HUES6 (cell line): ENCODE results near the gene SH3GL3.

Experiments
- H3K27ac ChIP-seq: 2 replicates; pipeline ENCODE4 v1.7.0; 2013; ENCODE audit warnings: low read depth, mild to moderate bottlenecking, low read length, inconsistent platforms
- H3K27me3 ChIP-seq: 2 replicates; pipeline ENCODE4 v1.6.1; 2013; ENCODE audit warnings: low read length; ENCODE audit not compliant: control insufficient read depth, insufficient read depth
- H3K36me3 ChIP-seq: 2 replicates; pipeline ENCODE4 v1.6.1; 2013; ENCODE audit warnings: low read length; ENCODE audit not compliant: control insufficient read depth, insufficient read depth
- H3K4me1 ChIP-seq: 2 replicates; pipeline ENCODE4 v1.6.1; 2013; ENCODE audit warnings: low read length; ENCODE audit not compliant: control insufficient read depth, insufficient read depth
- H3K4me3 ChIP-seq: 2 replicates; pipeline ENCODE4 v1.5.1; 2013; ENCODE audit warnings: low read depth, low read length
- H3K9ac ChIP-seq: one replicate; pipeline ENCODE4 v1.6.1; 2013; ENCODE audit warnings: mild to moderate bottlenecking, low read length
- H3K9me3 ChIP-seq: 2 replicates; pipeline ENCODE4 v1.6.1; 2013; ENCODE audit warnings: low read depth, low read length; ENCODE audit not compliant: control insufficient read depth, insufficient read depth

SH3GL3 gene

GRCh38 chr15:83503595-83504364, 56.6 kb downstream of the SH3GL3 start:
- Histone ChIP-seq H3K9me3 (no peaks in the 10 kb centered on the region), H3K4me1 (peaks cover 9% of the 10 kb centered on the region), H3K27ac (no peak overlapping the region), H3K27me3 (no peaks in the 10 kb centered on the region), H3K9ac (no peak overlapping the region), H3K36me3 (no peaks in the 10 kb centered on the region), H3K4me3 (no peak overlapping the region)

GRCh38 chr15:83504365-83504764, 57.2 kb downstream of the SH3GL3 start:
- 0 out of 2 replicates have a peak, but pooled peaks cover 6% of the 10 kb centered on the region for H3K4me1 ChIP-seq
- no peak overlapping the region for H3K9ac ChIP-seq
- no peaks in the 10 kb centered on the region for H3K27me3 ChIP-seq
- H3K27ac ChIP-seq, result no peak overlapping the region
- no peaks in the 10 kb centered on the region for H3K9me3 ChIP-seq
- H3K4me3 ChIP-seq, result no peak overlapping the region
- no peaks in the 10 kb centered on the region for H3K36me3 ChIP-seq

GRCh38 chr15:83510001-83510400, 62.9 kb downstream of the SH3GL3 start:
- H3K27ac ChIP-seq, result no peak overlapping the region
- H3K4me3 ChIP-seq, result no peak overlapping the region
- no peaks in the 10 kb centered on the region for H3K9me3 ChIP-seq
- no peaks in the 10 kb centered on the region for H3K27me3 ChIP-seq
- peaks cover 3% of the 10 kb centered on the region; the same call in 1 of the 2 replicates for H3K4me1 ChIP-seq
- H3K36me3 ChIP-seq, result no peaks in the 10 kb centered on the region
- no peak overlapping the region for H3K9ac ChIP-seq

- no peak overlapping the region for H3K9ac ChIP-seq
- no peaks in the 10 kb centered on the region for H3K27me3 ChIP-seq
- no peaks in the 10 kb centered on the region for H3K9me3 ChIP-seq
- H3K4me1 ChIP-seq, result peaks cover 3% of the 10 kb centered on the region; the same call in 1 of the 2 replicates
- H3K36me3 ChIP-seq, result no peaks in the 10 kb centered on the region
- no peak overlapping the region for H3K4me3 ChIP-seq
- H3K27ac ChIP-seq, result no peak overlapping the region
These were observed 65.3 kb downstream of the SH3GL3 start for GRCh38 chr15:83512459-83512858.

- no peak overlapping the region for H3K27ac ChIP-seq
- no peaks in the 10 kb centered on the region for H3K36me3 ChIP-seq
- H3K4me1 ChIP-seq, result peaks cover 3% of the 10 kb centered on the region; the same call in 1 of the 2 replicates
- no peak overlapping the region for H3K9ac ChIP-seq
- H3K4me3 ChIP-seq, result no peak overlapping the region
- H3K27me3 ChIP-seq, result no peaks in the 10 kb centered on the region
- H3K9me3 ChIP-seq, result no peaks in the 10 kb centered on the region
These were observed 67.4 kb downstream of the SH3GL3 start for GRCh38 chr15:83514584-83514983.

GRCh38 chr15:83515164-83515563, 68.0 kb downstream of the SH3GL3 start:
- H3K9me3 ChIP-seq, result no peaks in the 10 kb centered on the region
- H3K27ac ChIP-seq, result no peak overlapping the region
- no peaks in the 10 kb centered on the region for H3K36me3 ChIP-seq

GRCh38 chr15:83516935-83517334, 69.8 kb downstream of the SH3GL3 start:
- H3K9ac ChIP-seq, result no peak overlapping the region
- no peak overlapping the region for H3K27ac ChIP-seq
- H3K27me3 ChIP-seq, result no peaks in the 10 kb centered on the region
- H3K4me3 ChIP-seq, result no peak overlapping the region
- H3K4me1 ChIP-seq, result peaks cover 3% of the 10 kb centered on the region; the same call in 1 of the 2 replicates
- no peaks in the 10 kb centered on the region for H3K9me3 ChIP-seq
- no peaks in the 10 kb centered on the region for H3K36me3 ChIP-seq

More at GRCh38 chr15:83515164-83515563, 68.0 kb downstream of the SH3GL3 start:
- Histone ChIP-seq H3K9ac (no peak overlapping the region), H3K4me1 (peaks cover 3% of the 10 kb centered on the region; the same call in 1 of the 2 replicates), H3K27me3 (no peaks in the 10 kb centered on the region), H3K4me3 (no peak overlapping the region)

- H3K4me1 ChIP-seq, result no peaks in the 10 kb centered on the region
- H3K9me3 ChIP-seq, result 0 out of 2 replicates have a peak, but pooled peaks cover 5% of the 10 kb centered on the region
- H3K27ac ChIP-seq, result no peak overlapping the region
- no peak overlapping the region for H3K4me3 ChIP-seq
- no peak overlapping the region for H3K9ac ChIP-seq
- no peaks in the 10 kb centered on the region for H3K27me3 ChIP-seq
- H3K36me3 ChIP-seq, result no peaks in the 10 kb centered on the region
These were observed 79.2 kb downstream of the SH3GL3 start for GRCh38 chr15:83526319-83526718.

- no peak overlapping the region for H3K27ac ChIP-seq
- H3K27me3 ChIP-seq, result no peaks in the 10 kb centered on the region
- no peak overlapping the region for H3K9ac ChIP-seq
- H3K4me1 ChIP-seq, result peaks cover 11% of the 10 kb centered on the region; the same call in 1 of the 2 replicates
- H3K9me3 ChIP-seq, result 0 out of 2 replicates have a peak, but pooled peaks cover 3% of the 10 kb centered on the region
- no peaks in the 10 kb centered on the region for H3K36me3 ChIP-seq
- H3K4me3 ChIP-seq, result no peak overlapping the region
These were observed 86.3 kb downstream of the SH3GL3 start for GRCh38 chr15:83533410-83533962.

- Histone ChIP-seq H3K9ac (no peak overlapping the region), H3K9me3 (no peaks in the 10 kb centered on the region), H3K4me1 (peaks cover 11% of the 10 kb centered on the region; the same call in 1 of the 2 replicates)
These were observed 90.5 kb downstream of the SH3GL3 start for GRCh38 chr15:83537606-83538005.

GRCh38 chr15:83538682-83539081, 91.5 kb downstream of the SH3GL3 start:
- no peak overlapping the region for H3K4me3 ChIP-seq
- peaks cover 6% of the 10 kb centered on the region for H3K9me3 ChIP-seq
- H3K9ac ChIP-seq, result no peak overlapping the region
- H3K27ac ChIP-seq, result no peak overlapping the region
- peaks cover 6% of the 10 kb centered on the region; the same call in 1 of the 2 replicates for H3K4me1 ChIP-seq
- H3K27me3 ChIP-seq, result no peaks in the 10 kb centered on the region
- H3K36me3 ChIP-seq, result no peaks in the 10 kb centered on the region

More at GRCh38 chr15:83537606-83538005, 90.5 kb downstream of the SH3GL3 start:
- Histone ChIP-seq H3K36me3 (no peaks in the 10 kb centered on the region), H3K4me3 (no peak overlapping the region), H3K27me3 (no peaks in the 10 kb centered on the region), H3K27ac (no peak overlapping the region)
